Spleen (tissue), 7 donors: ENCODE results near the gene ECEL1.

ENCODE experiments used
- CTCF ChIP-seq, 11 experiments: fragments of 200-600 bp in 7 of 11; fragments of 450-650 bp in 4 of 11; sonication (generic) in 4 of 11; IDR thresholded peaks in 8 of 11; conservative IDR thresholded peaks in 3 of 11; 1 replicate in 7 of 11; 2 replicates in 4 of 11; pipeline versions ENCODE4 v1.4.0 to v1.8.0; 2016 to 2021; ENCODE audit warnings: antibody characterized with exemption in 11 of 11, inconsistent platforms in 4 of 11, mild to moderate bottlenecking in 1 of 11
- POLR2A ChIP-seq, 3 donors: fragments of 450-650 bp; IDR thresholded peaks; one replicate each; pipeline ENCODE4 v1.5.1; 2017; ENCODE audit warnings: antibody characterized with exemption in 3 of 3, mild to moderate bottlenecking in 1 of 3
- donor health status: DM: no; HTN: no; CAD: no; lungs with moderate emphysema.
- donor health status: DM: no; HTN: no; CAD: no.
- donor health status: DM: no; HTN: no; CAD: no.

- TF ChIP-seq CTCF (IDR thresholded peaks at IDR 0.05 in 8 of 11, conservative IDR thresholded peaks at IDR 0.05 in 3 of 11) = no peak
- no peak for TF ChIP-seq POLR2A (IDR thresholded peaks at IDR 0.05)
Measured at GRCh38 chr2:232534940-232535651, 47.5 kb upstream of the ECEL1 start.
